ENCODE data around the gene ASCC1. TPM values are rescaled to one million over a fixed set of nuclear protein-coding genes. Genes with fewer than 3 reads are reported as not detected.
A peak's percentile ranks its signal among the peaks of the same experiment; 100 is the strongest.

Gene ASCC1
- total and polyA plus RNA-seq, 10 donors = 11.9 to 41.7 (median 33.8) TPM

DNA sequence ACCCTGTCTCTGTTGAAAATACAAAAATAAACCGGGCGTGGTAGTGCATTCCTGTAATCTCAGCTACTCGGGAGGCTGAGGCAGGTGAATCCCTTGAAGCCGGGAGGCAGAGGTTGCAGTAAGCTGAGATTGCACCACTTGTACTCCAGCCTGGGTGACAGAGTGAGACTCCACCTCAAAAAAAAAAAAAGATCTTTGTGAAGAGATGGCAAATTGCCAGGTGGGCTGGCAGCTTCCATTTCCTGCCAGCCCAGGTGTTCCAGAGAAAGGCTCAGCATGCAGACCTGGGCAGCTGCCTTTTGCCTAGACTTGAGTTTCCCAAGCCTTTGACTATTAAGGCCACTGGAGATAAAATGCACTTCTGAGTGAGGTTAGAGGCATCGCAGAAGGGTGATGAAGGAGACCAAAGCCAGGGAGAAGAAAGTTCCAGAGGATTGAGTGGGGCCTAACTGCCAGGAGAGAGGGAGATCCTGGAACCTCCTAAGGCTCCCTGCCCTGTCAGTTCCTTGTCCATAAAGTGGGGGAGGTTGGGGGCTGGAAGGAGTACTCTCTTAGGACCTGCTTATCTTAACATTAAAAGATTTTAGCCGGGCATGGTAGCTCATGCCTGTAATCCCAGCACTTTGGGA is 47.7 kb upstream of the ASCC1 start:
- TF ChIP-seq POLR2A (IDR thresholded peaks at IDR 0.05) (no peak), POLR2AphosphoS5 (IDR thresholded peaks at IDR 0.05) (peak in 2 of 3 donors; percentile 31 to 69)

DNA sequence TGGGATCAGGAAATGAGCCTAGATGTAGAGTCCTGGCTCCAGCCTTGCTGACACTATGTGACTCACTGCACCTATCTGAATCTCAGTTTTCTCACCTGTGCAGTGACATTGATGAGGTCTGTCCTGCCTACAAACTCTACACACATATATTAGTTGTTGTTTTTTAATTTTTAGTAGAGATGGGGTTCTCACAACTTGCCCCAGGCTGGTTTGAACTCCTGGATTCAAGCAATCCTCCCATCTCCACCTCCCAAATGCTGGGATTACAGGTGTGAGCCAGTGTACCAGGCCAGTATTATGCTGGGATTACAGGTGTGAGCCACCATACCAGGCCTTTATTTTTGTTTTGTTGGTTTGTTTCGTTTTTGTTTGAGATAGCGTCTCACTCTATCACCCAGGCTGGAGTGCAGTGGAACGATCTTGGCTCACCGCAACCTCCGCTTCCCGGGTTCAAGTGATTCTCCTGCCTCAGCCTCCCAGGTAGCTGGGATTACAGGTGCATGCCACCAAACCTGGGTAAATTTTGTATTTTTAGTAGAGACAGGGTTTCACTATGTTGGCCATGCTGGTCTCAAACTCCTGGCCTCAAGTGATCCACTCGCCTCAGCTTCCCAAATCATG is 45.8 kb upstream of the ASCC1 start:
- H3K4me1 ChIP-seq = peaks cover 42 to 89% (median 69%) of the 10 kb centered on the region in 6 donors

More for the DNA sequence above, 47.7 kb upstream of the ASCC1 start:
- H3K9me3 ChIP-seq = no peaks in the 10 kb centered on the region
- WGBS, 5 donors = 75 to 86% (median 78%) methylated on average over 6 of the region's 6 CpGs
- H3K27me3 ChIP-seq (replicated peaks in 1 of 7) = no peaks in the 10 kb centered on the region
- DNase-seq = no peak
- H3K4me3 ChIP-seq = no peak overlapping the region
- H3K36me3 ChIP-seq = no peaks in the 10 kb centered on the region
- intact Hi-C loops (cut with DNase I; ENCODE audit: low total_unique reads) = no loop called here
- peaks cover 28 to 71% (median 52%) of the 10 kb centered on the region in 6 donors for H3K4me1 ChIP-seq
- peak overlapping the region in 4 of 8 donors; percentile 36 to 93 (median 48) for H3K27ac ChIP-seq

DNA sequence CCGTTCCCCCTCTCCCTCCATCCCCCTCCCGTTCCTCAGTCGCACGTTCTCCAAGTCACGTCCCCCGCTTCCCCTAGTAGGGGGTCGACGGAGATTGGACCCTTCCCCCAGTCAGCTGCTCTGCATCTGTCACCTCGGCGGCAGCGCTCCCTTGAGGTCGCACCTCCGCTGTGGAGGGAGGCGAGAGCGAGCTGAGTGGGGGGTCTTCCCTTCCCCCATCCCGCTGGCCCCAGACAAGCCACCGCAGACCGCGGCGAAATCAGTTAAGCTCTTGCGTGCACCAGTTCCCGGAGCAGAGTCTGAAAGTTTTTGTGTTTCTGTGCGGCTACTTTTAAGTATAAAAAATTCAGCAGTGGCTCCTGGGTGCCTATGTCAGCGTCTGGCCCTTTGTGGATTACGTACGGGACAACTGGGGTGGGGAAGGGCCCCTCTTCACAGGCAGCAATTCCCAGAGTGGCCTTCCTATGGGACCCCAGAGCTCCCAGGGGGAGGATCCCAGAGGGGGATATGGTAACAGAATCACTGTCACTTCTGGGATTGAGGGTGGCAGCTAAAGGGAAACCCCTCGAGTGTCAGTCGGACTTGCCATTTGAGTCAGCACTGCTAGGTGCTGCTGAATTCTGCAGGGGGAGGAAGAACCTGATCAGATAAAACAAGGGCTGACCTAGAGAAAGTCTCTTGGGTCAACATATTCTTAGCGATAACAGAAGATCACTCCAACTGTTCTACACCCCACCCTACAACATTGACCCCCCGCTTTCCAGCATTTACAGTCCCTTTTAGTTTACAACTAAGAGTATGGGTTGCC is 45.1 kb upstream of the ASCC1 start:
- H3K9me3 ChIP-seq = no peaks in the 10 kb centered on the region
- intact Hi-C loops (cut with DNase I; ENCODE audit: low total_unique reads) = no loop called here
- H3K27ac ChIP-seq = peak overlapping the region; percentile 84 to 95 (median 90)
- 3 to 6% (median 5%) methylated on average over 19 to 30 of the region's 30 CpGs for WGBS, 5 donors
- no peaks in the 10 kb centered on the region for H3K36me3 ChIP-seq
- TF ChIP-seq, protein P1, sequence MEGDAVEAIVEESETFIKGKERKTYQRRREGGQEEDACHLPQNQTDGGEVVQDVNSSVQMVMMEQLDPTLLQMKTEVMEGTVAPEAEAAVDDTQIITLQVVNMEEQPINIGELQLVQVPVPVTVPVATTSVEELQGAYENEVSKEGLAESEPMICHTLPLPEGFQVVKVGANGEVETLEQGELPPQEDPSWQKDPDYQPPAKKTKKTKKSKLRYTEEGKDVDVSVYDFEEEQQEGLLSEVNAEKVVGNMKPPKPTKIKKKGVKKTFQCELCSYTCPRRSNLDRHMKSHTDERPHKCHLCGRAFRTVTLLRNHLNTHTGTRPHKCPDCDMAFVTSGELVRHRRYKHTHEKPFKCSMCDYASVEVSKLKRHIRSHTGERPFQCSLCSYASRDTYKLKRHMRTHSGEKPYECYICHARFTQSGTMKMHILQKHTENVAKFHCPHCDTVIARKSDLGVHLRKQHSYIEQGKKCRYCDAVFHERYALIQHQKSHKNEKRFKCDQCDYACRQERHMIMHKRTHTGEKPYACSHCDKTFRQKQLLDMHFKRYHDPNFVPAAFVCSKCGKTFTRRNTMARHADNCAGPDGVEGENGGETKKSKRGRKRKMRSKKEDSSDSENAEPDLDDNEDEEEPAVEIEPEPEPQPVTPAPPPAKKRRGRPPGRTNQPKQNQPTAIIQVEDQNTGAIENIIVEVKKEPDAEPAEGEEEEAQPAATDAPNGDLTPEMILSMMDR (IDR thresholded peaks at IDR 0.05 in 8 of 11, conservative IDR thresholded peaks at IDR 0.05 in 3 of 11) = peak in 3 of 11 experiments; percentile 18 to 44 (median 27)
- TF ChIP-seq POLR2A (IDR thresholded peaks at IDR 0.05) (no peak), POLR2AphosphoS5 (IDR thresholded peaks at IDR 0.05) (peak; percentile 34 to 83 (median 75))
- DNase-seq = no peak
- H3K27me3 ChIP-seq (replicated peaks in 1 of 7) = no peaks in the 10 kb centered on the region
- H3K4me1 ChIP-seq = peaks cover 49 to 97% (median 77%) of the 10 kb centered on the region in 6 donors
- H3K4me3 ChIP-seq = peak overlapping the region; percentile 0 to 76 (median 44)

More for the DNA sequence above, 45.8 kb upstream of the ASCC1 start:
- H3K27ac ChIP-seq = peak overlapping the region; percentile 84 to 95 (median 90)
- H3K4me3 ChIP-seq = peak overlapping the region in 2 of 8 donors; percentile 45 to 76
- 90 to 97% (median 94%) methylated on average over 7 of the region's 7 CpGs for WGBS, 5 donors
- no peaks in the 10 kb centered on the region for H3K9me3 ChIP-seq
- H3K27me3 ChIP-seq (replicated peaks in 1 of 7) = no peaks in the 10 kb centered on the region
- intact Hi-C loops (cut with DNase I; ENCODE audit: low total_unique reads) = no loop called here
- DNase-seq = no peak
- TF ChIP-seq, protein P1 (IDR thresholded peaks at IDR 0.05 in 8 of 11, conservative IDR thresholded peaks at IDR 0.05 in 3 of 11) = no peak
- TF ChIP-seq POLR2A (IDR thresholded peaks at IDR 0.05) (no peak), POLR2AphosphoS5 (IDR thresholded peaks at IDR 0.05) (no peak)
- H3K36me3 ChIP-seq = no peaks in the 10 kb centered on the region

DNA sequence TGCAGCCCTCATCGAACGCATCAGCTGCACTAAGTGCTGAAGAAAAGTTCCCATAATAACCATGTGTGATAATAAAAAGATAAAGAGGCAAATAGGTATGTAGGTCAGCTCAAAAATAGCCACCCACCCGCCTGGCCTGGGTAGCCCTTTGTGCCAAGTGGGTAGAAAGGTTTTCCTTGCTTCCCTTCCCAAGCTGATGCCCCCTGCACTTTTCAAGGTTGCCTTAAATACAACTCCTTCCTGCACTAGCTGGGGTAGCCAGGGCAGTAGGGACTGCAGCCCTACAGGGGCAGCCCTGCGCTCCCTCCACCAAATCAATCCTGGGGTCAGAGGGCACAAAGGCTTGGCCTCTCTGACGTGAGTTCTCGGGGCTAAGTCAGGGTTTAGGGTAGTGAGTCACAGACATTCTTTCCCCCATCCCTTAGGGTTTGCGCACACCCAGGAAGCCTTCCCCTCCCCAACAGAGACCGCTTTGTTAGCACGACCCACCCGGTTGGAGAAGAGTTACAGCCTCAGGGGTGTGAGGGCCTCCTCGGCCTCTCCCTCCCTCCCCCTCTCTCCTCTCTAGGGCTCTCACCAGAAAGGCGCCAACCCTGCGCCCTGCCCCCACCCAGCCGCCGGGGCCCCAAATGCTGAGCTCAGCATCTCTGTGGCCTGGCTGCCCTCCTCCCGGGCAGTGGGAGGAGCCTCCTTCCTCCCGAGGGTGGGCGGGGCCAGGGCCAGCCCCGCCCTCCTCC is 44.3 kb upstream of the ASCC1 start:
- H3K27ac ChIP-seq = peak overlapping the region; percentile 84 to 95 (median 90)
- H3K27me3 ChIP-seq (replicated peaks in 1 of 7) = no peaks in the 10 kb centered on the region
- peak; percentile 97 for DNase-seq
- WGBS, 5 donors = 13 to 22% (median 17%) methylated on average over 15 to 19 of the region's 19 CpGs
- intact Hi-C loops (cut with DNase I; ENCODE audit: low total_unique reads) = no loop called here
- H3K36me3 ChIP-seq = no peaks in the 10 kb centered on the region
- H3K4me3 ChIP-seq = peak overlapping the region; percentile 0 to 76 (median 44)
- no peak for TF ChIP-seq POLR2A (IDR thresholded peaks at IDR 0.05)
- peak; percentile 86 to 93 (median 88) for TF ChIP-seq POLR2AphosphoS5 (IDR thresholded peaks at IDR 0.05)
- TF ChIP-seq, protein P1 (IDR thresholded peaks at IDR 0.05 in 8 of 11, conservative IDR thresholded peaks at IDR 0.05 in 3 of 11) = peak in 2 of 11 experiments; percentile 17 to 29
- H3K4me1 ChIP-seq = peaks cover 57 to 97% (median 84%) of the 10 kb centered on the region in 6 donors
- no peaks in the 10 kb centered on the region for H3K9me3 ChIP-seq

All from spleen (tissue), 11 donors.